Gastroesophageal sphincter (tissue), 3 donors: ENCODE results near the gene FGFRL1.

ENCODE experiments used
- CTCF ChIP-seq, 4 experiments: fragments of 200-600 bp in 2 of 4; fragments of 450-650 bp in 2 of 4; sonication (generic) in 1 of 4; IDR thresholded peaks; one replicate each; pipeline ENCODE4 v1.5.1; 2017 to 2019; ENCODE audit warnings: antibody characterized with exemption in 4 of 4, mild to moderate bottlenecking in 2 of 4, moderate library complexity in 2 of 4
- EP300 ChIP-seq: sonication (generic); formaldehyde crosslinking; IDR thresholded peaks from one replicate; pipeline ENCODE4 v1.6.1; 2017; ENCODE audit warnings: antibody characterized with exemption, mild to moderate bottlenecking

- no peak for TF ChIP-seq CTCF (IDR thresholded peaks at IDR 0.05)
- TF ChIP-seq EP300: no peak
These were observed 46.9 kb upstream of the FGFRL1 start for GRCh38 chr4:964346-965025.
